Stomach (tissue), 9 donors: ENCODE results near the gene IRF8. TPM values are rescaled to one million over a fixed set of nuclear protein-coding genes. Genes with fewer than 3 reads are reported as not detected.

ENCODE experiments used
- DNase-seq, 2 donors: peaks; one replicate each; pipeline versions ENCODE4 v3.0.0 to v3.0.0-alpha.2; 2013 to 2019
- H3K27ac ChIP-seq, 5 donors: fragments of 200-600 bp in 4 of 5; sonication (generic) in 4 of 5; one replicate each; pipeline ENCODE4 v1.5.1; 2013 to 2019; ENCODE audit warnings: mild to moderate bottlenecking in 1 of 5, moderate library complexity in 1 of 5
- H3K27me3 ChIP-seq, 3 donors: fragments of 200-600 bp; sonication (generic); one replicate each; pipeline ENCODE4 v1.5.1; 2017 to 2019; ENCODE audit warnings: mixed run types in 1 of 3
- H3K36me3 ChIP-seq, 4 donors: fragments of 200-600 bp; sonication (generic); 1 replicate in 3 of 4; 2 replicates in 1 of 4; pipeline ENCODE4 v1.5.1; 2016 to 2019
- H3K4me1 ChIP-seq, 4 donors: fragments of 200-600 bp; sonication (generic); one replicate each; pipeline ENCODE4 v1.5.1; 2016 to 2019
- H3K4me3 ChIP-seq, 4 donors: fragments of 200-600 bp; sonication (generic) in 3 of 4; one replicate each; pipeline ENCODE4 v1.5.1; 2016 to 2019; ENCODE audit warnings: mild to moderate bottlenecking in 1 of 4
- H3K9me3 ChIP-seq, 4 donors: fragments of 200-600 bp; sonication (generic); one replicate each; pipeline ENCODE4 v1.5.1; 2016 to 2019
- CTCF ChIP-seq, 7 experiments: fragments of 450-650 bp in 4 of 7; fragments of 200-600 bp in 3 of 7; sonication (generic) in 3 of 7; IDR thresholded peaks; one replicate each; pipeline ENCODE4 v1.5.1; 2016 to 2019; ENCODE audit warnings: antibody characterized with exemption in 7 of 7, control low read depth in 2 of 7, mild to moderate bottlenecking in 1 of 7
- EP300 ChIP-seq: sonication (generic); formaldehyde crosslinking; IDR thresholded peaks from one replicate; pipeline ENCODE4 v1.6.1; 2017; ENCODE audit warnings: antibody characterized with exemption
- POLR2A ChIP-seq, 4 donors: fragments of 450-650 bp; IDR thresholded peaks; one replicate each; pipeline ENCODE4 v1.6.1; 2016; ENCODE audit warnings: antibody characterized with exemption in 4 of 4, control low read depth in 2 of 4, mild to moderate bottlenecking in 1 of 4, moderate library complexity in 1 of 4
- POLR2AphosphoS5 ChIP-seq, 3 donors: sonication (generic); formaldehyde crosslinking; IDR thresholded peaks; one replicate each; pipeline ENCODE4 v1.6.1; 2016; ENCODE audit warnings: antibody characterized with exemption in 3 of 3
- WGBS, 5 donors: extraction: QIAGEN DNeasy Blood & Tissue Kit in 3 of 5; methylation state at CpG; one replicate each; pipeline versions ENCODE4 v1.1.5 to v1.1.7; 2013 to 2018; 5-methylcytosine and 5-hydroxymethylcytosine counted together
- intact Hi-C: fragments of 100-400 bp; cut with DNase I; formaldehyde crosslinking; loops from one replicate; pipeline ENCODE4 v1.15.1; 2023; ENCODE audit warnings: low total_unique reads
- polyA plus RNA-seq, 3 donors: library from polyadenylated mRNA; stranded (reverse); fragments of 200-250 nt; gene quantifications; one replicate each; pipeline ENCODE4 v1.2.3, GENCODE V29; 2013
- total RNA-seq, 5 donors: library from RNA; depleted of rRNA; stranded (reverse); fragments of >200 nt; gene quantifications; one replicate each; pipeline versions ENCODE4 v1.1.0 to v1.2.3, GENCODE V29; 2014 to 2016
- donor health status: healthy with polysubstance abuse.
- donor health status: Bipolar disorder and iron deficiency.
- donor health status: healthy.

The IRF8 gene
- total and polyA plus RNA-seq, 8 donors: 5.2 to 49.8 (median 12.1) TPM

GRCh38 chr16:85954927-85955519 lies 56.1 kb downstream of the IRF8 start:
- intact Hi-C loops: no loop called here
- no peak for DNase-seq
- TF ChIP-seq EP300 (no peak), POLR2AphosphoS5 (IDR thresholded peaks at IDR 0.05) (no peak), CTCF (IDR thresholded peaks at IDR 0.05) (no peak), POLR2A (IDR thresholded peaks at IDR 0.05) (no peak)
- Histone ChIP-seq H3K27ac (no peak overlapping the region), H3K36me3 (no peaks in the 10 kb centered on the region), H3K4me1 (no peaks in the 10 kb centered on the region), H3K27me3 (peaks cover 0 to 15% (median 0%) of the 10 kb centered on the region in 3 donors), H3K9me3 (no peaks in the 10 kb centered on the region), H3K4me3 (no peak overlapping the region)
- 91 to 93% (median 93%) methylated on average over 12 of the region's 12 CpGs for WGBS, 5 donors

- intact Hi-C loops: no loop called here
- Histone ChIP-seq H3K27me3 (peaks cover 0 to 15% (median 0%) of the 10 kb centered on the region in 3 donors), H3K27ac (no peak overlapping the region), H3K4me1 (no peaks in the 10 kb centered on the region), H3K9me3 (no peaks in the 10 kb centered on the region), H3K4me3 (no peak overlapping the region), H3K36me3 (no peaks in the 10 kb centered on the region)
- TF ChIP-seq CTCF (IDR thresholded peaks at IDR 0.05): no peak
- no peak for TF ChIP-seq POLR2AphosphoS5 (IDR thresholded peaks at IDR 0.05)
- no peak for TF ChIP-seq EP300
- no peak for TF ChIP-seq POLR2A (IDR thresholded peaks at IDR 0.05)
- 73 to 83% (median 78%) methylated on average over 11 of the region's 11 CpGs for WGBS, 5 donors
- DNase-seq: no peak
Observed at GRCh38 chr16:85955566-85955965, 56.6 kb downstream of the IRF8 start.

DNA sequence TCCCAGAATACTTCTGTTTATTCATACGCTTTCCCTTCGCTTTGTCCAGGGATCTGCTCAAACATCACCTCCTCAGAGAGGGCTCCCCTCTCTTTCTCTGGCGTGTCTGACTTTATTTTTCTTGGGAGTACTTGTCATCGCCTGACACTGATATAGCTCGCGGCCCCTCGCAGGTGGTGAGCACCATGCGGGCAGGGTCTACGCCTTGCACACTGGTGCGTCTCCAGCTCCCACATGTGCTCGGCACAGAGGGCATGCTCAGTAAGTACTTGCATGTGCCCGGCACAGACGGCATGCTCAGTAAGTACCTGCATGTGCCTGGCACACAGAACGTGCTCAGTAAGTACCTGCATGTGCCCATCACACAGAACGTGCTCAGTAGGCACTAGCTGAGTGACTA lies 57.5 kb downstream of the IRF8 start:
- H3K4me3 ChIP-seq: no peak overlapping the region
- no peaks in the 10 kb centered on the region for H3K36me3 ChIP-seq
- TF ChIP-seq EP300 (no peak), CTCF (IDR thresholded peaks at IDR 0.05) (no peak), POLR2A (IDR thresholded peaks at IDR 0.05) (no peak), POLR2AphosphoS5 (IDR thresholded peaks at IDR 0.05) (no peak)
- no peaks in the 10 kb centered on the region for H3K9me3 ChIP-seq
- intact Hi-C loops: no loop called here
- WGBS, 5 donors: 92 to 95% (median 94%) methylated on average over 15 of the region's 15 CpGs
- H3K27me3 ChIP-seq: peaks cover 0 to 15% (median 0%) of the 10 kb centered on the region in 3 donors
- H3K27ac ChIP-seq: no peak overlapping the region
- DNase-seq: no peak
- H3K4me1 ChIP-seq: no peaks in the 10 kb centered on the region

DNA sequence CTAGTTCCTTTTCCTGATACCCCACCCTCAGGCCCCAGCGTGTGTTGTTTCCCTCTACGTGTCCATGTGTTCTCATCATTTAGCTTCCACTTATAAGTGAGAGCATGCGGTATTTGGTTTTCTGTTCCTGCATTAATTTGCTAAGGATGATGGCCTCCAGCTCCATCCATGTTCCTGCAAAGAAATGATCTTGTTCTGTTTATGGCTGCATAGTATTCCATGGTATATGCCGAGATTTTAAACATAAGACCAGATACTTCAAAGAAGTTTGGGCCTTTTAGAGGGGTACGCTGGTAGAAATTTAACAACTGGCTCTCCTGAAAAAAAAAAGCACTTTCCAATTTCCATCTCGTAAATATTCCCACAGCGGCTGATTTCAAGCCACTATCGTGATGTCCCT lies 59.8 kb downstream of the IRF8 start:
- TF ChIP-seq POLR2A (IDR thresholded peaks at IDR 0.05) (no peak), CTCF (IDR thresholded peaks at IDR 0.05) (no peak), EP300 (no peak), POLR2AphosphoS5 (IDR thresholded peaks at IDR 0.05) (no peak)
- no peak for DNase-seq
- Histone ChIP-seq H3K36me3 (no peaks in the 10 kb centered on the region), H3K27me3 (peaks cover 0 to 15% (median 0%) of the 10 kb centered on the region in 3 donors), H3K9me3 (no peaks in the 10 kb centered on the region), H3K4me1 (peaks cover 0 to 11% (median 4%) of the 10 kb centered on the region in 4 donors), H3K27ac (no peak overlapping the region), H3K4me3 (no peak overlapping the region)
- intact Hi-C loops: no loop called here
- WGBS, 5 donors: 94 to 96% (median 95%) methylated on average over 8 of the region's 8 CpGs
